Ishikawa (cell line): ENCODE measurements around the gene CNOT1.

ENCODE experiments used
- CEBPB ChIP-seq: IDR thresholded peaks from 2 replicates; pipeline ENCODE4 v1.6.1; 2012
- CREB1 ChIP-seq: IDR thresholded peaks from 2 replicates; pipeline ENCODE4 v1.6.1; 2012; ENCODE audit warnings: low read depth
- EGR1 ChIP-seq: IDR thresholded peaks from 2 replicates; pipeline ENCODE4 v1.6.1; 2012
- EP300 ChIP-seq: IDR thresholded peaks from 2 replicates; pipeline ENCODE4 v1.6.1; 2012; ENCODE audit warnings: borderline replicate concordance
- FOXM1 ChIP-seq: IDR thresholded peaks from 2 replicates; pipeline ENCODE4 v1.6.1; 2012; ENCODE audit warnings: low read depth, borderline replicate concordance
- NFIC ChIP-seq: IDR thresholded peaks from 2 replicates; pipeline ENCODE4 v1.6.1; 2012
- RAD21 ChIP-seq: IDR thresholded peaks from 2 replicates; pipeline ENCODE4 v1.6.1; 2012; ENCODE audit warnings: low read depth
- TAF1 ChIP-seq: IDR thresholded peaks from 2 replicates; pipeline ENCODE4 v1.6.1; 2012; ENCODE audit warnings: low read depth, mild to moderate bottlenecking
- TCF12 ChIP-seq: IDR thresholded peaks from 2 replicates; pipeline ENCODE4 v1.6.1; 2012; ENCODE audit warnings: low read depth
- TEAD4 ChIP-seq: IDR thresholded peaks from 2 replicates; pipeline ENCODE4 v1.6.1; 2012
- YY1 ChIP-seq: IDR thresholded peaks from 2 replicates; pipeline ENCODE4 v1.6.1; 2012; ENCODE audit warnings: low read depth
- ZBTB7A ChIP-seq: IDR thresholded peaks from 2 replicates; pipeline ENCODE4 v1.6.1; 2012; ENCODE audit warnings: low read depth
- TF ChIP-seq, protein P1 (sequence below): IDR thresholded peaks from 2 replicates; pipeline ENCODE4 v1.6.1; 2012; ENCODE audit warnings: low read depth, mild to moderate bottlenecking
- TF ChIP-seq, protein P2 (sequence below): IDR thresholded peaks from 2 replicates; pipeline ENCODE4 v1.6.1; 2012
- TF ChIP-seq, protein P3 (sequence below): IDR thresholded peaks from 2 replicates; pipeline ENCODE4 v1.6.1; 2012

The CNOT1 gene

DNA sequence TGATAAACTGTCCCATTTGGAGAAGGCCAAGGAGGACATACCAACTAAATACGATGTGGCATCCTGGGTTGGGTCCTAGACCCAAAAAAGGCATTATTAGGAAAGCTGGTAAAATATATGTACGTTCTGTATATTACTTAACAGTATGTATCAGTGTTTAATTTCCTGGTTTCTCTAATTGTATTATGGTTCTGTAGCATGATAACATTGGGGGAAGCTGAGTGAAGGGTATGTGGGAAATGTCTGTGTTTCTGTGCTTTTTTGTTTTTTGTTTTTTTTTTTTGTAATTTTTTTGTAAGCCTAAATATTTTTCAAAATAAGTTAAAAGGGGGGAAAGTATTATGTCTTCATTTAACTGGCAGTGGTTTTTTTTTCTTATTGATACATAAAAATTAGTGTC is 151.2 kb downstream of the CNOT1 start:
- TF ChIP-seq, protein P1, sequence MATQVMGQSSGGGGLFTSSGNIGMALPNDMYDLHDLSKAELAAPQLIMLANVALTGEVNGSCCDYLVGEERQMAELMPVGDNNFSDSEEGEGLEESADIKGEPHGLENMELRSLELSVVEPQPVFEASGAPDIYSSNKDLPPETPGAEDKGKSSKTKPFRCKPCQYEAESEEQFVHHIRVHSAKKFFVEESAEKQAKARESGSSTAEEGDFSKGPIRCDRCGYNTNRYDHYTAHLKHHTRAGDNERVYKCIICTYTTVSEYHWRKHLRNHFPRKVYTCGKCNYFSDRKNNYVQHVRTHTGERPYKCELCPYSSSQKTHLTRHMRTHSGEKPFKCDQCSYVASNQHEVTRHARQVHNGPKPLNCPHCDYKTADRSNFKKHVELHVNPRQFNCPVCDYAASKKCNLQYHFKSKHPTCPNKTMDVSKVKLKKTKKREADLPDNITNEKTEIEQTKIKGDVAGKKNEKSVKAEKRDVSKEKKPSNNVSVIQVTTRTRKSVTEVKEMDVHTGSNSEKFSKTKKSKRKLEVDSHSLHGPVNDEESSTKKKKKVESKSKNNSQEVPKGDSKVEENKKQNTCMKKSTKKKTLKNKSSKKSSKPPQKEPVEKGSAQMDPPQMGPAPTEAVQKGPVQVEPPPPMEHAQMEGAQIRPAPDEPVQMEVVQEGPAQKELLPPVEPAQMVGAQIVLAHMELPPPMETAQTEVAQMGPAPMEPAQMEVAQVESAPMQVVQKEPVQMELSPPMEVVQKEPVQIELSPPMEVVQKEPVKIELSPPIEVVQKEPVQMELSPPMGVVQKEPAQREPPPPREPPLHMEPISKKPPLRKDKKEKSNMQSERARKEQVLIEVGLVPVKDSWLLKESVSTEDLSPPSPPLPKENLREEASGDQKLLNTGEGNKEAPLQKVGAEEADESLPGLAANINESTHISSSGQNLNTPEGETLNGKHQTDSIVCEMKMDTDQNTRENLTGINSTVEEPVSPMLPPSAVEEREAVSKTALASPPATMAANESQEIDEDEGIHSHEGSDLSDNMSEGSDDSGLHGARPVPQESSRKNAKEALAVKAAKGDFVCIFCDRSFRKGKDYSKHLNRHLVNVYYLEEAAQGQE, result no peak
- TF ChIP-seq TEAD4, result no peak
- TF ChIP-seq EP300, result no peak
- TF ChIP-seq RAD21, result no peak
- no peak for TF ChIP-seq EGR1
- no peak for TF ChIP-seq YY1
- TF ChIP-seq NFIC, result no peak
- no peak for TF ChIP-seq CEBPB
- TF ChIP-seq FOXM1, result no peak
- TF ChIP-seq ZBTB7A, result no peak
- no peak for TF ChIP-seq CREB1
- TF ChIP-seq, protein P2, sequence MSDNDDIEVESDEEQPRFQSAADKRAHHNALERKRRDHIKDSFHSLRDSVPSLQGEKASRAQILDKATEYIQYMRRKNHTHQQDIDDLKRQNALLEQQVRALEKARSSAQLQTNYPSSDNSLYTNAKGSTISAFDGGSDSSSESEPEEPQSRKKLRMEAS, result no peak
- TF ChIP-seq, protein P3, sequence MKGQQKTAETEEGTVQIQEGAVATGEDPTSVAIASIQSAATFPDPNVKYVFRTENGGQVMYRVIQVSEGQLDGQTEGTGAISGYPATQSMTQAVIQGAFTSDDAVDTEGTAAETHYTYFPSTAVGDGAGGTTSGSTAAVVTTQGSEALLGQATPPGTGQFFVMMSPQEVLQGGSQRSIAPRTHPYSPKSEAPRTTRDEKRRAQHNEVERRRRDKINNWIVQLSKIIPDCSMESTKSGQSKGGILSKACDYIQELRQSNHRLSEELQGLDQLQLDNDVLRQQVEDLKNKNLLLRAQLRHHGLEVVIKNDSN, result no peak
- no peak for TF ChIP-seq TAF1
- TF ChIP-seq TCF12, result no peak

DNA sequence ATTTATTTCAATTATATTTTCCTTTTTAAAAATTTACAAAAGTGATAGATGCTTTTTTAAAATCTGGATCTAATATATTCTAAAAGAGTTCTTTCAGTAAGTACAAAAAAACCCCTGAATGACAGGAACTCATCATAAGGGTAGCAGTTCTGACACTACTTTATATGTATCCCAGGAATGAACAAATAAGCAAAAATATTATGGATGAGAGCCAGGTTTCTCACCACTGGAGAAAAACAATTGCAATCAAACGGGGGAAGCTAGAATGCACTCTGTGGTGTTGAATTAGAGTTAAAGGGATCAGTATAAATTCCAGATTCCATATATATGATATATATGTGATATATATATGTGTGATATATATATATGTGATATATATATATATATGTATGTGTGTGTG is 152.8 kb downstream of the CNOT1 start:
- TF ChIP-seq ZBTB7A (no peak), EP300 (no peak), YY1 (no peak), CEBPB (no peak), CREB1 (no peak), TAF1 (no peak), TEAD4 (no peak), NFIC (no peak), RAD21 (no peak), FOXM1 (no peak), TCF12 (no peak), EGR1 (no peak)
- TF ChIP-seq, protein P2, result no peak
- TF ChIP-seq, protein P3, result no peak
- TF ChIP-seq, protein P1, result no peak

DNA sequence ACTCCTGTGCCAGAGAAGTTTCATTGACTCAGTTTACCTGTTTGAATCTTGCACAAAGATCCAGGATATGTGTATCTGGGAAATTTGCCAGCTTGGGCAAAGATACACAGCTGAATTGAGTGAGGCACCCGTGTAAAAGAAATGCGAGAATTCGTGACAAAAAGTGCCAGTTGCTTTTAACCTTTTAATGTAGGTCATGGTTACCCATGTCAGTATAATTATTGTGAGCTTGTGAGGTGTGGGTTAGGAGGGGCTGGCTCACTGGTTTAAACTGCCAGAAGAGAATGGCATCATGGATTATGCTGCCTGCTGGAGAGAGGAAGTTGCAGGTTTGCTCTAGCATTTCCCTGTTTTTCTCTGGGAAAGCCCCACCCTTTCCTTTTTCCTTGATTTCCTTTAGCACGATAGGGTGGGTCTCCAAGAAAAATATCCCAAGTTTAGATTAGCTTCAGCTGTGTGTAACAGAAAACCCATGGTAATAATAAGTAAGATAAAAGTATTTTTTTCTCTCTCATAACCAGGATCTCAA is 154.5 kb downstream of the CNOT1 start:
- TF ChIP-seq EP300 (no peak), CREB1 (no peak), FOXM1 (no peak)

DNA sequence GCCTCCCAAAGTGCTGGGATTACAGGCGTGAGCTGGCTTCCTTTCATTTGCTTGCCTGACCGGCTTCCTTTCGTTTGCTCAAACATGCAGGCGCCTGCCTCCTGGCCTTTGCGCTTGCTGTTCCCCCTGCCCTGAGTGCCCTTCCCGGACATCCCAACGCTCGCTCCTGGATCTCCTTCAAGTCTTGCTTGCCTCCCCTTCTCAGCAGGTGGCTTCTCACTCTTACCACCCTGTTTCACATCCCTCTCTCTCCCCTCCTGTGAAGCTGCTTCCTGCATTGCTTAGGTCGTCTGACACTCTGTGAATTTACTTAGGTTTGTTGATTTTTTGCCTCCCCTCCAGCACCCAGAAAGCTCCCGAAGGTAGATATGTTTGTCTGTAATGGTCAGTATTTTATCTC is 155.3 kb downstream of the CNOT1 start:
- TF ChIP-seq CREB1, result no peak
- no peak for TF ChIP-seq TAF1
- TF ChIP-seq RAD21, result no peak
- TF ChIP-seq, protein P1, result no peak
- no peak for TF ChIP-seq YY1
- TF ChIP-seq TEAD4, result no peak

DNA sequence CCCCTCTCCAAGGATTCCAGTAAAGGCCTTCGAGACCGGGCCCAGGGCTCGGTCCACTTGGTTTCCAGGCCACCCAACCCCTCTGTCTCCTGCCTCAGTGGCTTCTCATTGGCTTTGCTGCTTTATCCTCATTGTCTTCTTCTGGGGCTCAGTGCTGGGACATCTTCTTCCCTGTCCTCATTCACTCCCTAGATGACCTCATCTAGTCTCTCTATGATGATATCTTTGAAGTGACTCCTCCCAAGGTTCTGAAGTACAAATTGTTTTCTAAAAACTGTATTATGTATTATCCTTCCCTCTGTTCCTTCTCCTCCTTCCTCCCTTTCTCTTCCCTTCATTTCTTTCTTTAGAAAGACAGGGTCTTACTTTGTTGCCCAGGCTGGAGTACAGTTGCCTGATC is 156.8 kb downstream of the CNOT1 start:
- TF ChIP-seq, protein P2, result no peak
- TF ChIP-seq EP300 (no peak), TCF12 (no peak), TAF1 (no peak), YY1 (no peak), RAD21 (no peak), FOXM1 (no peak), CEBPB (no peak), TEAD4 (no peak), EGR1 (no peak)
